ENCODE data around the gene THBS1. TPM values are rescaled to one million over a fixed set of nuclear protein-coding genes. Genes with fewer than 3 reads are reported as not detected.

Gene THBS1
- total RNA-seq, 1 donor from 2014 or later = 4,139 TPM

- no peak for DNase-seq (ENCODE audit: low spot score)
Observed at GRCh38 chr15:39629371-39629770, 48.5 kb downstream of the THBS1 start.

- no peak for DNase-seq (ENCODE audit: low spot score)
Observed at GRCh38 chr15:39629906-39630305, 49.0 kb downstream of the THBS1 start.

- no peak for DNase-seq (ENCODE audit: low spot score)
Observed at GRCh38 chr15:39631357-39631756, 50.5 kb downstream of the THBS1 start.

- DNase-seq (ENCODE audit: low spot score) = no peak
Observed at GRCh38 chr15:39638041-39638440, 57.2 kb downstream of the THBS1 start.

GRCh38 chr15:39639037-39639436 lies 58.2 kb downstream of the THBS1 start:
- no peak for DNase-seq (ENCODE audit: low spot score)

GRCh38 chr15:39640665-39641064 lies 59.8 kb downstream of the THBS1 start:
- DNase-seq (ENCODE audit: low spot score) = no peak

GRCh38 chr15:39641191-39641889 lies 60.5 kb downstream of the THBS1 start:
- DNase-seq (ENCODE audit: low spot score) = no peak

- no peak for DNase-seq (ENCODE audit: low spot score)
Observed at GRCh38 chr15:39642011-39642640, 61.2 kb downstream of the THBS1 start.

GRCh38 chr15:39643727-39644126 lies 62.8 kb downstream of the THBS1 start:
- no peak for DNase-seq (ENCODE audit: low spot score)

- DNase-seq (ENCODE audit: low spot score) = no peak
Observed at GRCh38 chr15:39644136-39644535, 63.3 kb downstream of the THBS1 start.

GRCh38 chr15:39645138-39645975 lies 64.5 kb downstream of the THBS1 start:
- no peak for DNase-seq (ENCODE audit: low spot score)

GRCh38 chr15:39645976-39646257 lies 65.0 kb downstream of the THBS1 start:
- DNase-seq (ENCODE audit: low spot score) = no peak

- no peak for DNase-seq (ENCODE audit: low spot score)
Observed at GRCh38 chr15:39646425-39646824, 65.5 kb downstream of the THBS1 start.

Other genes with a start within 250 kb of the THBS1 start
- gene FSIP1, start 201.8 kb downstream of the THBS1 start, total RNA-seq = not detected